SK-N-SH (cell line): Measurements from ENCODE around the gene EML3. TPM values are rescaled to one million over a fixed set of nuclear protein-coding genes. Genes with fewer than 3 reads are reported as not detected.
A peak's percentile ranks its signal among the peaks of the same experiment; 100 is the strongest.
"Not testable (repeated sequence)": the region's sequence is repeated elsewhere in the genome, so short reads cannot be mapped to it uniquely, and the experiment has no call there.

Source experiments
- CTCF ChIA-PET: fragments of 300-600, 350-600 bp; formaldehyde crosslinking; extraction: SDS; loops from one replicate; lab custom pipeline; 2021; lab: Yijun Ruan, JAX
- POLR2A ChIA-PET: fragments of 350-600 bp; sonication (Branson Sonifier 250); formaldehyde crosslinking; extraction: SDS; loops from one replicate; lab custom pipeline; 2020; ENCODE audit warnings: antibody characterized with exemption, inconsistent platforms; lab: Yijun Ruan, JAX
- DNase-seq: peaks from one replicate; pipeline ENCODE4 v3.0.0; 2012
- H2AFZ ChIP-seq: fragments of 200-600 bp; sonication (generic); 2 replicates; pipeline ENCODE4 v1.8.1; 2016; ENCODE audit warnings: antibody characterized with exemption, mild to moderate bottlenecking, low read depth
- H3F3A ChIP-seq: fragments of 200-600 bp; sonication (generic); replicated peaks from 2 replicates; pipeline ENCODE3; 2016; ENCODE audit warnings: antibody characterized with exemption, mild to moderate bottlenecking; ENCODE audit not compliant: insufficient read depth
- H3K27ac ChIP-seq, 2 experiments: fragments of 200-500 bp in 1 of 2; fragments of 200-600 bp in 1 of 2; sonication (Bioruptor generic) in 1 of 2; sonication (generic), shearing (Covaris generic) in 1 of 2; 2 replicates each; pipeline versions ENCODE4 v1.5.1 to v1.6.1; 2014 to 2016; ENCODE audit warnings: low read depth in 2 of 2, inconsistent platforms in 1 of 2, low read length in 1 of 2, mild to moderate bottlenecking in 1 of 2, mixed read lengths in 1 of 2
- H3K27me3 ChIP-seq: fragments of 200-600 bp; sonication (generic), shearing (Covaris generic); 2 replicates; pipeline ENCODE4 v1.6.1; 2016; ENCODE audit warnings: mixed run types; ENCODE audit not compliant: insufficient read depth
- H3K36me3 ChIP-seq, 2 experiments: fragments of 200-500 bp in 1 of 2; fragments of 200-600 bp in 1 of 2; sonication (Bioruptor generic) in 1 of 2; sonication (generic) in 1 of 2; replicated peaks in 1 of 2; 2 replicates each; pipeline versions ENCODE3 to v1.5.1; 2014 to 2016; ENCODE audit warnings: low read length in 1 of 2, mild to moderate bottlenecking in 1 of 2; ENCODE audit not compliant: insufficient read depth in 2 of 2, control insufficient read depth in 1 of 2
- H3K4me1 ChIP-seq, 2 experiments: fragments of 200-500 bp in 1 of 2; fragments of 200-600 bp in 1 of 2; sonication (Bioruptor generic) in 1 of 2; sonication (generic), shearing (Covaris generic) in 1 of 2; 2 replicates each; pipeline versions ENCODE4 v1.5.1 to v1.6.1; 2014 to 2016; ENCODE audit warnings: low read depth in 1 of 2, low read length in 1 of 2, mixed run types in 1 of 2; ENCODE audit not compliant: insufficient read depth in 2 of 2, control insufficient read depth in 1 of 2
- H3K4me2 ChIP-seq: fragments of 200-600 bp; sonication (generic), shearing (Covaris generic); 2 replicates; pipeline ENCODE4 v1.6.1; 2017; ENCODE audit warnings: mixed run types
- H3K4me3 ChIP-seq, 2 experiments: fragments of 200-500 bp in 1 of 2; fragments of 200-600 bp in 1 of 2; sonication (Bioruptor generic) in 1 of 2; sonication (generic), shearing (Covaris generic) in 1 of 2; 2 replicates each; pipeline versions ENCODE4 v1.5.1 to v1.8.1; 2014 to 2016; ENCODE audit warnings: low read depth in 2 of 2, inconsistent platforms in 1 of 2, low read length in 1 of 2, mild to moderate bottlenecking in 1 of 2, mixed read lengths in 1 of 2, moderate library complexity in 1 of 2
- H3K79me2 ChIP-seq: fragments of 200-600 bp; sonication (generic); 2 replicates; pipeline ENCODE4 v1.8.1; 2017; ENCODE audit warnings: mild to moderate bottlenecking; ENCODE audit not compliant: insufficient read depth
- H3K9ac ChIP-seq: fragments of 200-600 bp; sonication (generic); 2 replicates; pipeline ENCODE4 v1.6.1; 2017; ENCODE audit warnings: mixed run types
- H3K9me2 ChIP-seq: fragments of 200-600 bp; sonication (generic); 2 replicates; pipeline ENCODE4 v1.6.1; 2017; ENCODE audit warnings: mixed run types
- H3K9me3 ChIP-seq: fragments of 200-600 bp; sonication (generic); 2 replicates; pipeline ENCODE4 v1.6.1; 2017; ENCODE audit warnings: mixed run types, mild to moderate bottlenecking, moderate library complexity
- H4K20me1 ChIP-seq: fragments of 200-600 bp; sonication (generic); 2 replicates; pipeline ENCODE4 v1.6.1; 2017; ENCODE audit warnings: mild to moderate bottlenecking, mixed run types; ENCODE audit not compliant: insufficient read depth
- CHD2 ChIP-seq: fragments of 150-350 bp; IDR thresholded peaks from 2 replicates; pipeline ENCODE4 v1.6.1; 2018; ENCODE audit warnings: low read length; ENCODE audit not compliant: partially characterized antibody
- EP300 ChIP-seq, 2 experiments: IDR thresholded peaks; 2 replicates each; pipeline versions ENCODE4 v1.4.0 to v1.6.1; 2012; ENCODE audit warnings: borderline replicate concordance in 1 of 2, low read depth in 1 of 2, low read length in 1 of 2
- EZH2phosphoT487 ChIP-seq: fragments of 200-600 bp; sonication (generic); IDR thresholded peaks from 2 replicates; pipeline ENCODE4 v1.6.1; 2017; ENCODE audit warnings: low read depth, mixed run types, mild to moderate bottlenecking, antibody characterized with exemption, moderate library complexity, borderline replicate concordance
- FOXM1 ChIP-seq: IDR thresholded peaks from 2 replicates; pipeline ENCODE4 v1.4.0; 2012; ENCODE audit warnings: low read depth, mild to moderate bottlenecking
- GABPA ChIP-seq: IDR thresholded peaks from 2 replicates; pipeline ENCODE4 v1.4.0; 2012; ENCODE audit warnings: low read depth, mild to moderate bottlenecking
- GATA2 ChIP-seq: sonication (generic); formaldehyde crosslinking; IDR thresholded peaks from 2 replicates; pipeline ENCODE4 v1.5.0; 2020; ENCODE audit warnings: mild to moderate bottlenecking, missing genetic modification reagents
- NFIC ChIP-seq: IDR thresholded peaks from 2 replicates; pipeline ENCODE4 v1.4.0; 2012; ENCODE audit warnings: borderline replicate concordance
- RCOR1 ChIP-seq: fragments of 150-350 bp; IDR thresholded peaks from 2 replicates; pipeline ENCODE4 v1.6.1; 2017; ENCODE audit warnings: antibody characterized with exemption, low read length
- RFX5 ChIP-seq: IDR thresholded peaks from 2 replicates; pipeline ENCODE4 v1.6.1; 2012; ENCODE audit warnings: mild to moderate bottlenecking, improper control_type of control experiment, low read length
- TEAD4 ChIP-seq: IDR thresholded peaks from 2 replicates; pipeline ENCODE4 v1.4.0; 2012; ENCODE audit warnings: mild to moderate bottlenecking, borderline replicate concordance; ENCODE audit not compliant: insufficient read depth
- WGBS: methylation state at CpG from one replicate; pipeline ENCODE4 v1.1.6; 2017; ENCODE audit warnings: low lambda C conversion rate; 5-methylcytosine and 5-hydroxymethylcytosine counted together
- polyA plus RNA-seq, 3 experiments: library from polyadenylated mRNA; depleted of rRNA; stranded (reverse); fragments of >200 nt; gene quantifications; 2 replicates each; pipeline ENCODE4 v1.2.3, GENCODE V29; 2012
- TF ChIP-seq, protein P1 (sequence below): IDR thresholded peaks from 2 replicates; pipeline ENCODE4 v1.4.0; 2012; ENCODE audit warnings: low read depth

The EML3 gene
- polyA plus RNA-seq, 1 of the 3 experiments (the other 2 are of a cell fraction): 43.0 TPM

GRCh38 chr11:62621027-62621566 lies 8.5 kb upstream of the EML3 start:
- H3K36me3 ChIP-seq: peaks cover 9 to 19% of the 10 kb centered on the region in 2 experiments
- H3K27me3 ChIP-seq: no peaks in the 10 kb centered on the region
- peaks cover 35% of the 10 kb centered on the region for H3F3A ChIP-seq
- ChIA-PET POLR2A (interaction anchor here (0.6 to 3.3 kb wide), 15 partner anchors 8 to 220 kb away, joined by 3 to 37 read pairs (median 7); partner anchors contain the start of genes C11orf98, CSKMT, EEF1G and EML3), CTCF (interaction anchor here (0.8 to 2.5 kb wide), 12 partner anchors 8 to 226 kb away, joined by 3 to 16 read pairs (median 4); partner anchors contain the start of genes ROM1, TMEM179B and TUT1)
- no peaks in the 10 kb centered on the region for H3K9me3 ChIP-seq
- H3K4me2 ChIP-seq: peak overlapping the region; percentile 94
- peak overlapping the region; percentile 87 for H3K9ac ChIP-seq
- no peaks in the 10 kb centered on the region for H4K20me1 ChIP-seq
- DNase-seq: no peak
- 19% methylated on average over 8 of the region's 8 CpGs for WGBS
- TF ChIP-seq RCOR1: no peak
- no peak for TF ChIP-seq EP300 (IDR thresholded peaks at IDR 0.05; ENCODE audit: borderline replicate concordance in 1 of 2, low read depth in 1 of 2, low read length in 1 of 2)
- TF ChIP-seq, protein P1, sequence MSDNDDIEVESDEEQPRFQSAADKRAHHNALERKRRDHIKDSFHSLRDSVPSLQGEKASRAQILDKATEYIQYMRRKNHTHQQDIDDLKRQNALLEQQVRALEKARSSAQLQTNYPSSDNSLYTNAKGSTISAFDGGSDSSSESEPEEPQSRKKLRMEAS: no peak
- no peaks in the 10 kb centered on the region for H3K9me2 ChIP-seq
- peaks cover 7 to 15% of the 10 kb centered on the region in 2 experiments; a peak in 3 of 4 replicates for H3K4me1 ChIP-seq
- peak overlapping the region; percentile 77 to 92 for H3K4me3 ChIP-seq
- peak overlapping the region; percentile 43; the same call in 1 of the 2 replicates for H2AFZ ChIP-seq
- H3K79me2 ChIP-seq: peaks cover 30% of the 10 kb centered on the region
- H3K27ac ChIP-seq: peak overlapping the region; percentile 78 to 86

DNA sequence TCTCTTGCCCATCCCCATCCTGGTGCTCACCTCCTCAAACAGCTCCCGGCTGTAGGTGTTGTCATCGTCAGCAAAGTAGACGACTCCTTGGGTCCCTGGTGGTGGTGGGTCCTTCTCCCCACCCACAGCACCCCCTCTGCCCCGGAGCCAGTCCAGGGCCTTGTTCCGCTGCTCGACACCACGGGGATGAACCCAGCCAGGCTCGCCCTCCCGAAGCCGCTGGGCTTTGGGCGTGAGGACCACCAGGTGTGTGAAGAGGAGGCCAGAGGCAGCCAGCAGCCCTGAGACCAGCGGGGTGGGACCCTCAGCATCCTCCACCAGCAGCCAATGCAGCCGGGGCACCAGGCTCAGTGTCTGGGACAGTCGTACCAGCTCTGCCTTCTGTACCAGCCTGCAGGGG lies 4.4 kb upstream of the EML3 start:
- H3K4me2 ChIP-seq, H3K4me3 ChIP-seq, H3K9ac ChIP-seq, H3K27ac ChIP-seq, H2AFZ ChIP-seq, DNase-seq, H3K36me3 ChIP-seq, H3K27me3 ChIP-seq, H4K20me1 ChIP-seq, H3K9me2 ChIP-seq, H3K9me3 ChIP-seq, CTCF ChIA-PET: not testable (repeated sequence)
- peaks cover 15 to 20% of the 10 kb centered on the region in 2 experiments; a peak in 3 of 4 replicates for H3K4me1 ChIP-seq
- WGBS: 100% methylated on average over 4 of the region's 14 CpGs
- H3F3A ChIP-seq: peaks cover 32% of the 10 kb centered on the region
- POLR2A ChIA-PET: interaction anchor here (1.0 kb wide), 1 partner anchor 49 kb away, joined by 3 read pairs; the partner anchor contains the start of gene CSKMT
- peaks cover 30% of the 10 kb centered on the region for H3K79me2 ChIP-seq

- Histone ChIP-seq H3K36me3 (peaks cover 4 to 8% of the 10 kb centered on the region in 2 experiments), H3K27me3 (no peaks in the 10 kb centered on the region), H3K9me2 (no peaks in the 10 kb centered on the region), H3K4me3 (no peak overlapping the region), H3K9me3 (no peaks in the 10 kb centered on the region), H3K27ac (no peak overlapping the region), H2AFZ (no peak overlapping the region), H3K4me2 (no peak overlapping the region), H3K9ac (no peak overlapping the region), H3F3A (peaks cover 31% of the 10 kb centered on the region), H3K79me2 (peaks cover 33% of the 10 kb centered on the region), H4K20me1 (no peaks in the 10 kb centered on the region), H3K4me1 (peaks cover 12 to 25% of the 10 kb centered on the region in 2 experiments; a peak in 3 of 4 replicates)
- WGBS: 86% methylated on average over 1 of the region's 7 CpGs
- TF ChIP-seq FOXM1 (no peak), CHD2 (no peak), GABPA (no peak), NFIC (no peak), RFX5 (no peak), TEAD4 (no peak), GATA2 (CRISPR knock-in tag) (no peak), EZH2phosphoT487 (no peak)
- CTCF ChIA-PET: interaction anchor here (1.1 kb wide), 1 partner anchor 221 kb away, joined by 3 read pairs; no protein-coding TSS in a partner anchor
- no peak for DNase-seq
- POLR2A ChIA-PET: no interaction called here
Observed at GRCh38 chr11:62615521-62615920, 2.9 kb upstream of the EML3 start.
